ENCODE results near the gene EPHA1.
A peak's percentile ranks its signal among the peaks of the same experiment; 100 is the strongest.
"Not testable (repeated sequence)": the region's sequence is repeated elsewhere in the genome, so short reads cannot be mapped to it uniquely, and the experiment has no call there.

The EPHA1 gene

GRCh38 chr7:143418681-143419458 is 10.2 kb upstream of the EPHA1 start:
- TF ChIP-seq, protein P1, sequence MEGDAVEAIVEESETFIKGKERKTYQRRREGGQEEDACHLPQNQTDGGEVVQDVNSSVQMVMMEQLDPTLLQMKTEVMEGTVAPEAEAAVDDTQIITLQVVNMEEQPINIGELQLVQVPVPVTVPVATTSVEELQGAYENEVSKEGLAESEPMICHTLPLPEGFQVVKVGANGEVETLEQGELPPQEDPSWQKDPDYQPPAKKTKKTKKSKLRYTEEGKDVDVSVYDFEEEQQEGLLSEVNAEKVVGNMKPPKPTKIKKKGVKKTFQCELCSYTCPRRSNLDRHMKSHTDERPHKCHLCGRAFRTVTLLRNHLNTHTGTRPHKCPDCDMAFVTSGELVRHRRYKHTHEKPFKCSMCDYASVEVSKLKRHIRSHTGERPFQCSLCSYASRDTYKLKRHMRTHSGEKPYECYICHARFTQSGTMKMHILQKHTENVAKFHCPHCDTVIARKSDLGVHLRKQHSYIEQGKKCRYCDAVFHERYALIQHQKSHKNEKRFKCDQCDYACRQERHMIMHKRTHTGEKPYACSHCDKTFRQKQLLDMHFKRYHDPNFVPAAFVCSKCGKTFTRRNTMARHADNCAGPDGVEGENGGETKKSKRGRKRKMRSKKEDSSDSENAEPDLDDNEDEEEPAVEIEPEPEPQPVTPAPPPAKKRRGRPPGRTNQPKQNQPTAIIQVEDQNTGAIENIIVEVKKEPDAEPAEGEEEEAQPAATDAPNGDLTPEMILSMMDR (conservative IDR thresholded peaks at IDR 0.05; ENCODE audit: low read length), result no peak
- DNase-seq (ENCODE audit: low read depth), result no peak
- H3K4me3 ChIP-seq (ENCODE audit: low read length), result no peak overlapping the region

GRCh38 chr7:143417734-143418383 is 9.2 kb upstream of the EPHA1 start:
- H3K4me3 ChIP-seq (ENCODE audit: low read length), result no peak overlapping the region
- DNase-seq (ENCODE audit: low read depth), result no peak
- TF ChIP-seq, protein P1 (conservative IDR thresholded peaks at IDR 0.05; ENCODE audit: low read length), result no peak

DNA sequence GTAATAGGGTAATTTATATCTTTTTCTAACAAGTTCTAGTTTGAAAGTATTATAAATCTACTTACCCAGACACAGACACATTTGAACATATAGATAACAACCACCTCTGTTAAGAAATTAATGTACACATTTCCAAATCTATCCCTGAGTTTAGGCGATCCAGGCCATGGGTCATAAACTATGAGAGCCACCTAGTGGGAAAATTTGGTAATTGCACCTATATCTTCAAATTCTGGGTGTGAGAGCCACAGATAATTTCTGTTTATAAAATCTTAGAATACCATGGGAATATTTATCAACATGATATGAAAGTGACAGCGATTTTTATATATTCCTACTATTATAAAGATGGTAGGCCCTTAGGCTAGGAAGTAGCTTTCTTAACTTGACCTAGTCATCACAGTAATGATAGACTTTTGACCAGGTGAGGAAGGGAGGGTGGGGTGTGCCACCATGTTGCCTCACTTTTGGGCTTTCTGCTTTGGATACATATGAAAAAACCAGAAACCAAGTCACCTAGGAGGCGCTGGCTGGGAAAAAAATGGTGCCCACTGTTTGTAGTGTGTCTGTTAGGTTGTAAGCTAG is 8.0 kb upstream of the EPHA1 start:
- TF ChIP-seq, protein P1 (conservative IDR thresholded peaks at IDR 0.05; ENCODE audit: low read length), result peak; percentile 84
- no peak overlapping the region for H3K4me3 ChIP-seq (ENCODE audit: low read length)
- peak; percentile 45 for DNase-seq (ENCODE audit: low read depth)

- TF ChIP-seq, protein P1 (conservative IDR thresholded peaks at IDR 0.05; ENCODE audit: low read length), result no peak
- no peak for DNase-seq (ENCODE audit: low read depth)
- H3K4me3 ChIP-seq (ENCODE audit: low read length), result no peak overlapping the region
Measured at GRCh38 chr7:143415742-143416397, 7.2 kb upstream of the EPHA1 start.

- DNase-seq (ENCODE audit: low read depth); H3K4me3 ChIP-seq (ENCODE audit: low read length): not testable (repeated sequence)
Measured at GRCh38 chr7:143415209-143415608, 6.6 kb upstream of the EPHA1 start.

DNA sequence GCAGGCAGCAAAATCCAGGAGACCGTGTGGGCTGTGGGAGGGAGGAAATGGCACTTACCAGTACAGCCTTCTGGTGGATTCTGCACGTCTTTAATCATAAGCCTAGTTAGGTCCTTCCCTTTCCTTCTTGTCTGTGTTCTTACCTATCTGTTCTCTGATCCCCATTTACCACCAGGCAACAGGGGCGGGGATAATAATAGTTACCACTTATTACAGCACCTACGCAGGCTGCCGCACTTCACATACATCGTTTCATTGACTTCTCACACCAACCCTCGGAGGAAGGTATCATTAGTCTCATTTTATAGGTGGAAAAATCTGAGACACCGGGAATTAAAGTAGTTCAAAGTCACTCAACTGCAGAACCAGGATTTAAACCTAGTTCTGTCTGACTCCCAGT is 4.5 kb upstream of the EPHA1 start:
- TF ChIP-seq, protein P1 (conservative IDR thresholded peaks at IDR 0.05; ENCODE audit: low read length), result no peak
- no peak overlapping the region for H3K4me3 ChIP-seq (ENCODE audit: low read length)
- DNase-seq (ENCODE audit: low read depth), result no peak

GRCh38 chr7:143411976-143412708 is 3.5 kb upstream of the EPHA1 start:
- DNase-seq (ENCODE audit: low read depth), result no peak
- TF ChIP-seq, protein P1 (conservative IDR thresholded peaks at IDR 0.05; ENCODE audit: low read length), result no peak
- H3K4me3 ChIP-seq (ENCODE audit: low read length), result no peak overlapping the region

Measured in AG10803 (cell line).